OCI-LY3 (cell line): Measurements from ENCODE around the gene HDDC2.

Source experiments
- H2AFZ ChIP-seq: fragments of 200-600, 300-600 bp; shearing (Covaris generic); 2 replicates; pipeline ENCODE4 v1.6.0; 2014; ENCODE audit warnings: antibody characterized with exemption, low read depth, low read length
- H3K27ac ChIP-seq: fragments of 200-600, 300-600 bp; sonication (generic); 2 replicates; pipeline ENCODE4 v1.5.1; 2014; ENCODE audit warnings: mild to moderate bottlenecking, low read length, moderate library complexity, mixed read lengths
- H3K27me3 ChIP-seq: fragments of 200-600, 300-600 bp; sonication (generic); 2 replicates; pipeline ENCODE4 v1.6.1; 2014; ENCODE audit warnings: low read depth, low read length, mixed read lengths
- H3K36me3 ChIP-seq: fragments of 200-600, 300-600 bp; sonication (generic); replicated peaks from 2 replicates; pipeline ENCODE3; 2014; ENCODE audit warnings: low read depth, low read length, mixed read lengths
- H3K4me1 ChIP-seq: fragments of 300-600, 200-600 bp; sonication (generic); 2 replicates; pipeline ENCODE4 v1.6.1; 2014; ENCODE audit warnings: low read length, mixed read lengths
- H3K4me2 ChIP-seq: fragments of 200-600, 300-600 bp; sonication (generic); 2 replicates; pipeline ENCODE4 v1.6.1; 2014; ENCODE audit warnings: low read length, mixed read lengths
- H3K4me3 ChIP-seq: fragments of 300-600, 200-600 bp; sonication (generic); 2 replicates; pipeline ENCODE4 v1.5.1; 2014; ENCODE audit warnings: antibody characterized with exemption, mild to moderate bottlenecking, low read length, moderate library complexity
- H3K79me2 ChIP-seq: fragments of 300-600, 200-600 bp; shearing (Covaris generic); 2 replicates; pipeline ENCODE4 v1.6.1; 2014; ENCODE audit warnings: mild to moderate bottlenecking, low read length, mixed read lengths
- H3K9ac ChIP-seq: fragments of 300-600, 200-600 bp; shearing (Covaris generic); 2 replicates; pipeline ENCODE4 v1.6.0; 2014; ENCODE audit warnings: mild to moderate bottlenecking, low read length, moderate library complexity
- H3K9me3 ChIP-seq: fragments of 200-600, 300-600 bp; shearing (Covaris generic); 2 replicates; pipeline ENCODE4 v1.6.1; 2014; ENCODE audit warnings: low read length, mixed read lengths; ENCODE audit not compliant: insufficient read depth
- H4K20me1 ChIP-seq: fragments of 200-600, 300-600 bp; sonication (generic); 2 replicates; pipeline ENCODE4 v1.6.1; 2016; ENCODE audit warnings: low read length, mixed read lengths; ENCODE audit not compliant: insufficient read depth
- CTCF ChIP-seq: fragments of 200-600, 300-600 bp; sonication (generic); IDR thresholded peaks from 2 replicates; pipeline ENCODE4 v1.5.1; 2014; ENCODE audit warnings: antibody characterized with exemption, low read length, low read depth
- EZH2phosphoT487 ChIP-seq: fragments of 200-600 bp; shearing (Covaris generic); IDR thresholded peaks from 2 replicates; pipeline ENCODE4 v1.6.1; 2018; ENCODE audit warnings: antibody characterized with exemption, mixed run types, low read depth

Gene HDDC2

GRCh38 chr6:125294036-125294435 is 7.7 kb downstream of the HDDC2 start:
- Histone ChIP-seq H3K27ac (no peak overlapping the region), H3K4me1 (no peaks in the 10 kb centered on the region), H3K36me3 (peaks cover 27% of the 10 kb centered on the region), H4K20me1 (no peaks in the 10 kb centered on the region), H3K4me2 (no peak overlapping the region), H3K4me3 (no peak overlapping the region), H3K9me3 (no peaks in the 10 kb centered on the region), H3K27me3 (no peaks in the 10 kb centered on the region), H3K79me2 (no peaks in the 10 kb centered on the region), H3K9ac (no peak overlapping the region), H2AFZ (no peak overlapping the region)
- TF ChIP-seq EZH2phosphoT487 (no peak), CTCF (no peak)

- H3K4me3 ChIP-seq = no peak overlapping the region
- H4K20me1 ChIP-seq = no peaks in the 10 kb centered on the region
- TF ChIP-seq CTCF (no peak), EZH2phosphoT487 (no peak)
- peaks cover 27% of the 10 kb centered on the region for H3K36me3 ChIP-seq
- H3K27ac ChIP-seq = no peak overlapping the region
- no peak overlapping the region for H3K4me2 ChIP-seq
- no peaks in the 10 kb centered on the region for H3K27me3 ChIP-seq
- H2AFZ ChIP-seq = no peak overlapping the region
- H3K79me2 ChIP-seq = no peaks in the 10 kb centered on the region
- no peaks in the 10 kb centered on the region for H3K4me1 ChIP-seq
- no peak overlapping the region for H3K9ac ChIP-seq
- no peaks in the 10 kb centered on the region for H3K9me3 ChIP-seq
Measured at GRCh38 chr6:125293587-125293986, 8.2 kb downstream of the HDDC2 start.

- no peaks in the 10 kb centered on the region for H3K9me3 ChIP-seq
- no peaks in the 10 kb centered on the region for H3K27me3 ChIP-seq
- H3K9ac ChIP-seq = no peak overlapping the region
- peaks cover 19% of the 10 kb centered on the region for H3K36me3 ChIP-seq
- no peak overlapping the region for H3K27ac ChIP-seq
- H3K4me1 ChIP-seq = no peaks in the 10 kb centered on the region
- TF ChIP-seq CTCF = no peak
- TF ChIP-seq EZH2phosphoT487 = no peak
- H3K4me2 ChIP-seq = no peak overlapping the region
- no peaks in the 10 kb centered on the region for H4K20me1 ChIP-seq
- H2AFZ ChIP-seq = no peak overlapping the region
- H3K79me2 ChIP-seq = no peaks in the 10 kb centered on the region
- H3K4me3 ChIP-seq = no peak overlapping the region
Measured at GRCh38 chr6:125287718-125288117, 14.0 kb downstream of the HDDC2 start.

GRCh38 chr6:125285936-125286335 is 15.8 kb downstream of the HDDC2 start:
- Histone ChIP-seq H4K20me1 (no peaks in the 10 kb centered on the region), H2AFZ (no peak overlapping the region), H3K9ac (no peak overlapping the region), H3K4me2 (no peak overlapping the region), H3K79me2 (no peaks in the 10 kb centered on the region), H3K4me1 (no peaks in the 10 kb centered on the region), H3K27me3 (no peaks in the 10 kb centered on the region), H3K4me3 (no peak overlapping the region), H3K36me3 (peaks cover 13% of the 10 kb centered on the region), H3K9me3 (no peaks in the 10 kb centered on the region), H3K27ac (no peak overlapping the region)
- TF ChIP-seq EZH2phosphoT487 = no peak
- TF ChIP-seq CTCF = no peak
